Loucy (cell line): Measurements from ENCODE around the gene PLXNA4.

Source experiments
- CTCF ChIP-seq: fragments of 200-600 bp; sonication (generic); conservative IDR thresholded peaks from 2 replicates; pipeline ENCODE4 v1.5.1; 2014; ENCODE audit warnings: mild to moderate bottlenecking, antibody characterized with exemption, low read length
- EZH2phosphoT487 ChIP-seq: fragments of 200-600 bp; IDR thresholded peaks from 2 replicates; pipeline ENCODE4 v1.6.1; 2018; ENCODE audit warnings: antibody characterized with exemption, mild to moderate bottlenecking, moderate library complexity, borderline replicate concordance

- no peak for TF ChIP-seq CTCF
- TF ChIP-seq EZH2phosphoT487, result no peak
Observed at GRCh38 chr7:132117636-132118035, 458.6 kb downstream of the PLXNA4 start.
